WTC11 (cell line): Measurements from ENCODE around the gene ZNF584. TPM values are rescaled to one million over a fixed set of nuclear protein-coding genes. Genes with fewer than 3 reads are reported as not detected.

Experiments used
- ATAC-seq: fragments of 200-7000 bp; cut with Tn5 transposase; 2 replicates; pipeline ENCODE4 v1.10.0; 2021; ENCODE audit warnings: mild to moderate bottlenecking, moderate library complexity
- CTCF ChIA-PET: fragments of 300-600 bp; sonication (Branson Sonifier 250); formaldehyde crosslinking; loops from one replicate; lab custom pipeline; 2021; ENCODE audit warnings: antibody characterized with exemption; lab: Charles Lee
- POLR2A ChIA-PET: fragments of 350-600 bp; sonication (Branson Sonifier 250); formaldehyde crosslinking; loops from one replicate; lab custom pipeline; 2021; ENCODE audit warnings: antibody characterized with exemption; lab: Charles Lee
- DNase-seq: peaks from one replicate; pipeline ENCODE4 v3.0.0; 2021; ENCODE audit warnings: low spot score
- H3K27ac Mint-ChIP-seq: 2 replicates; pipeline ENCODE4 v1.8.0; 2021; ENCODE audit warnings: mixed read lengths
- H3K27me3 Mint-ChIP-seq: 2 replicates; pipeline ENCODE4 v1.8.0; 2021; ENCODE audit warnings: low read depth, mild to moderate bottlenecking, moderate library complexity, mixed read lengths
- H3K36me3 Mint-ChIP-seq: 2 replicates; pipeline ENCODE4 v1.8.0; 2021; ENCODE audit warnings: mixed read lengths
- H3K4me1 Mint-ChIP-seq: 2 replicates; pipeline ENCODE4 v1.8.0; 2022; ENCODE audit warnings: mixed read lengths
- H3K4me3 Mint-ChIP-seq: 2 replicates; pipeline ENCODE4 v1.8.0; 2021; ENCODE audit warnings: mild to moderate bottlenecking, moderate library complexity, mixed read lengths
- H3K9me3 Mint-ChIP-seq: 2 replicates; pipeline ENCODE4 v1.8.0; 2021; ENCODE audit warnings: mixed read lengths
- CREM ChIP-seq: sonication (generic); formaldehyde crosslinking; IDR thresholded peaks from 2 replicates; pipeline ENCODE4 v1.8.1; 2022; ENCODE audit warnings: mild to moderate bottlenecking, missing genetic modification reagents, moderate library complexity
- FOXJ3 ChIP-seq: sonication (generic); formaldehyde crosslinking; IDR thresholded peaks from 2 replicates; pipeline ENCODE4 v1.9.0; 2021; ENCODE audit warnings: missing genetic modification reagents, mild to moderate bottlenecking, borderline replicate concordance
- FOXK1 ChIP-seq: sonication (generic); formaldehyde crosslinking; IDR thresholded peaks from 2 replicates; pipeline ENCODE4 v1.8.0; 2022; ENCODE audit warnings: mild to moderate bottlenecking, moderate library complexity, missing genetic modification reagents
- GTF2I ChIP-seq: fragments of 250-450 bp; sonication (Bioruptor Pico); conservative IDR thresholded peaks from 2 replicates; pipeline ENCODE4 v1.4.0; 2021; ENCODE audit warnings: mild to moderate bottlenecking
- HMGA2 ChIP-seq: fragments of 250-450 bp; sonication (Bioruptor Pico); IDR thresholded peaks from 2 replicates; pipeline ENCODE4 v1.4.0; 2021; ENCODE audit warnings: mild to moderate bottlenecking, moderate library complexity
- NFYB ChIP-seq: sonication (generic); formaldehyde crosslinking; conservative IDR thresholded peaks from 2 replicates; pipeline ENCODE4 v1.8.0; 2022; ENCODE audit warnings: low read depth, missing genetic modification reagents
- PRRX2 ChIP-seq: fragments of 250-450 bp; sonication (Bioruptor Pico); IDR thresholded peaks from 2 replicates; pipeline ENCODE4 v1.8.0; 2021; ENCODE audit warnings: mild to moderate bottlenecking
- SOX15 ChIP-seq: fragments of 250-450 bp; sonication (Bioruptor Pico); IDR thresholded peaks from 2 replicates; pipeline ENCODE4 v1.9.0; 2021; ENCODE audit warnings: mild to moderate bottlenecking
- TCF7 ChIP-seq: sonication (generic); formaldehyde crosslinking; IDR thresholded peaks from 2 replicates; pipeline ENCODE4 v1.8.0; 2022; ENCODE audit warnings: mild to moderate bottlenecking, low read depth, missing genetic modification reagents, moderate library complexity
- ZNF423 ChIP-seq: fragments of 250-450 bp; sonication (Bioruptor Pico); IDR thresholded peaks from 2 replicates; pipeline ENCODE4 v2.1.2; 2022; ENCODE audit warnings: mild to moderate bottlenecking, moderate library complexity
- total RNA-seq: library from RNA; stranded (reverse); gene quantifications from 3 replicates; pipeline ENCODE4 v1.2.3, GENCODE V29; 2021
- TF ChIP-seq, protein P1 (sequence below): fragments of 250-450 bp; sonication (Bioruptor Pico); IDR thresholded peaks from 2 replicates; pipeline ENCODE4 v1.9.0; 2021; ENCODE audit warnings: mild to moderate bottlenecking, borderline replicate concordance
- TF ChIP-seq, protein P2 (sequence below): sonication (generic); formaldehyde crosslinking; IDR thresholded peaks from 2 replicates; pipeline ENCODE4 v1.8.0; 2022; ENCODE audit warnings: mild to moderate bottlenecking, missing genetic modification reagents
- TF ChIP-seq, protein P3 (sequence below): sonication (generic); formaldehyde crosslinking; IDR thresholded peaks from 2 replicates; pipeline ENCODE4 v1.8.0; 2022; ENCODE audit warnings: mild to moderate bottlenecking, missing genetic modification reagents
- TF ChIP-seq, protein P4 (sequence below): sonication (generic); formaldehyde crosslinking; IDR thresholded peaks from 2 replicates; pipeline ENCODE4 v1.8.0; 2023; ENCODE audit warnings: mild to moderate bottlenecking, missing genetic modification reagents
- TF ChIP-seq, protein P5 (sequence below): sonication (generic); formaldehyde crosslinking; IDR thresholded peaks from 2 replicates; pipeline ENCODE4 v1.8.1; 2023; ENCODE audit warnings: mild to moderate bottlenecking, missing genetic modification reagents, borderline replicate concordance
- TF ChIP-seq, protein P6 (sequence below): sonication (generic); formaldehyde crosslinking; IDR thresholded peaks from 2 replicates; pipeline ENCODE4 v1.8.1; 2023; ENCODE audit warnings: mild to moderate bottlenecking, missing genetic modification reagents, moderate library complexity

ZNF584 gene
- total RNA-seq, 1 experiment from 2014 or later, result 6.8 TPM

DNA sequence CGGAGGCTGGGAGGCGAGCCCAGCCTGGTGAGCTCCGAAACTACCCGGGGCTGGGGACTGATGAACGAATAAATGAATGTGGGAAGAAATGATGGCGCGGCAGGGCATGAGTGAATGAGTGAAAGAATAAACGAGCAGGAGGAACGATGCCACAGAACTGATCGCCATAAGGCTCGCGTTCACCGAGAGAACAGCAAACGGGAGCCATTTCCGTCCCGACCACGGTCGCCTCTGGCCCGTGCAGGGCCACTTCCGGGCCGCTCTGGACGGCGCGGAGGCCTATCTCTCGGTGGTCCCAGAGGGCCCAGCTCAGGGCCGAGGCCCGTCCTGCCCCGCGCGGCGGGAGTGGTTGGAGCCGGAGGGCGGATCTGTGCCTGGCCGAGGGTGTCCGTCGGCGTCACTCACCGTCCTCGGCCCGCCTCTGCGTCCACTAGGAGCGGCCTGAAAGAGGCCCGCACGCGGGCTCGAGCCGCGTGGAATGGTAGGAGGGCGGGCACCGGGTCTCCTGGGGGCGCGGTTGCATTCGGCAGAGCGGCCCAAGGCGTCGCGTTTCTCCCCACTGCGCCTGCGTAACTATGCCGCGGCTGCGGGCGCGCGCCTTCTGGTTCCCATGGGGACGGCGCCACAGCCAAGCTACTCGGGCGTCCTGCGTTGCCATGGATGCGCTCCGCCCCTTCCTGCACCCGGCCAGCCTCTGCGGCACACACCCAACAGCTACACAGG lies 46.0 kb upstream of the ZNF584 start, which contains the start of gene ZNF497 (continued):
- TF ChIP-seq, protein P1, sequence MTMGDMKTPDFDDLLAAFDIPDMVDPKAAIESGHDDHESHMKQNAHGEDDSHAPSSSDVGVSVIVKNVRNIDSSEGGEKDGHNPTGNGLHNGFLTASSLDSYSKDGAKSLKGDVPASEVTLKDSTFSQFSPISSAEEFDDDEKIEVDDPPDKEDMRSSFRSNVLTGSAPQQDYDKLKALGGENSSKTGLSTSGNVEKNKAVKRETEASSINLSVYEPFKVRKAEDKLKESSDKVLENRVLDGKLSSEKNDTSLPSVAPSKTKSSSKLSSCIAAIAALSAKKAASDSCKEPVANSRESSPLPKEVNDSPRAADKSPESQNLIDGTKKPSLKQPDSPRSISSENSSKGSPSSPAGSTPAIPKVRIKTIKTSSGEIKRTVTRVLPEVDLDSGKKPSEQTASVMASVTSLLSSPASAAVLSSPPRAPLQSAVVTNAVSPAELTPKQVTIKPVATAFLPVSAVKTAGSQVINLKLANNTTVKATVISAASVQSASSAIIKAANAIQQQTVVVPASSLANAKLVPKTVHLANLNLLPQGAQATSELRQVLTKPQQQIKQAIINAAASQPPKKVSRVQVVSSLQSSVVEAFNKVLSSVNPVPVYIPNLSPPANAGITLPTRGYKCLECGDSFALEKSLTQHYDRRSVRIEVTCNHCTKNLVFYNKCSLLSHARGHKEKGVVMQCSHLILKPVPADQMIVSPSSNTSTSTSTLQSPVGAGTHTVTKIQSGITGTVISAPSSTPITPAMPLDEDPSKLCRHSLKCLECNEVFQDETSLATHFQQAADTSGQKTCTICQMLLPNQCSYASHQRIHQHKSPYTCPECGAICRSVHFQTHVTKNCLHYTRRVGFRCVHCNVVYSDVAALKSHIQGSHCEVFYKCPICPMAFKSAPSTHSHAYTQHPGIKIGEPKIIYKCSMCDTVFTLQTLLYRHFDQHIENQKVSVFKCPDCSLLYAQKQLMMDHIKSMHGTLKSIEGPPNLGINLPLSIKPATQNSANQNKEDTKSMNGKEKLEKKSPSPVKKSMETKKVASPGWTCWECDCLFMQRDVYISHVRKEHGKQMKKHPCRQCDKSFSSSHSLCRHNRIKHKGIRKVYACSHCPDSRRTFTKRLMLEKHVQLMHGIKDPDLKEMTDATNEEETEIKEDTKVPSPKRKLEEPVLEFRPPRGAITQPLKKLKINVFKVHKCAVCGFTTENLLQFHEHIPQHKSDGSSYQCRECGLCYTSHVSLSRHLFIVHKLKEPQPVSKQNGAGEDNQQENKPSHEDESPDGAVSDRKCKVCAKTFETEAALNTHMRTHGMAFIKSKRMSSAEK (CRISPR knock-in tag), result no peak
- TF ChIP-seq PRRX2 (CRISPR knock-in tag) (no peak), HMGA2 (CRISPR knock-in tag) (no peak), CREM (no peak; the same call in 1 of the 2 replicates), FOXK1 (peak; percentile 16), GTF2I (no peak), SOX15 (CRISPR knock-in tag) (no peak), TCF7 (CRISPR knock-in tag) (no peak), ZNF423 (CRISPR knock-in tag) (no peak), FOXJ3 (CRISPR knock-in tag) (no peak), NFYB (CRISPR knock-in tag) (no peak)
- TF ChIP-seq, protein P2, sequence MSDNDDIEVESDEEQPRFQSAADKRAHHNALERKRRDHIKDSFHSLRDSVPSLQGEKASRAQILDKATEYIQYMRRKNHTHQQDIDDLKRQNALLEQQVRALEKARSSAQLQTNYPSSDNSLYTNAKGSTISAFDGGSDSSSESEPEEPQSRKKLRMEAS (CRISPR knock-in tag), result no peak
- TF ChIP-seq, protein P3, sequence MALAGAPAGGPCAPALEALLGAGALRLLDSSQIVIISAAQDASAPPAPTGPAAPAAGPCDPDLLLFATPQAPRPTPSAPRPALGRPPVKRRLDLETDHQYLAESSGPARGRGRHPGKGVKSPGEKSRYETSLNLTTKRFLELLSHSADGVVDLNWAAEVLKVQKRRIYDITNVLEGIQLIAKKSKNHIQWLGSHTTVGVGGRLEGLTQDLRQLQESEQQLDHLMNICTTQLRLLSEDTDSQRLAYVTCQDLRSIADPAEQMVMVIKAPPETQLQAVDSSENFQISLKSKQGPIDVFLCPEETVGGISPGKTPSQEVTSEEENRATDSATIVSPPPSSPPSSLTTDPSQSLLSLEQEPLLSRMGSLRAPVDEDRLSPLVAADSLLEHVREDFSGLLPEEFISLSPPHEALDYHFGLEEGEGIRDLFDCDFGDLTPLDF (CRISPR knock-in tag), result no peak; the same call in 1 of the 2 replicates
- TF ChIP-seq, protein P4, sequence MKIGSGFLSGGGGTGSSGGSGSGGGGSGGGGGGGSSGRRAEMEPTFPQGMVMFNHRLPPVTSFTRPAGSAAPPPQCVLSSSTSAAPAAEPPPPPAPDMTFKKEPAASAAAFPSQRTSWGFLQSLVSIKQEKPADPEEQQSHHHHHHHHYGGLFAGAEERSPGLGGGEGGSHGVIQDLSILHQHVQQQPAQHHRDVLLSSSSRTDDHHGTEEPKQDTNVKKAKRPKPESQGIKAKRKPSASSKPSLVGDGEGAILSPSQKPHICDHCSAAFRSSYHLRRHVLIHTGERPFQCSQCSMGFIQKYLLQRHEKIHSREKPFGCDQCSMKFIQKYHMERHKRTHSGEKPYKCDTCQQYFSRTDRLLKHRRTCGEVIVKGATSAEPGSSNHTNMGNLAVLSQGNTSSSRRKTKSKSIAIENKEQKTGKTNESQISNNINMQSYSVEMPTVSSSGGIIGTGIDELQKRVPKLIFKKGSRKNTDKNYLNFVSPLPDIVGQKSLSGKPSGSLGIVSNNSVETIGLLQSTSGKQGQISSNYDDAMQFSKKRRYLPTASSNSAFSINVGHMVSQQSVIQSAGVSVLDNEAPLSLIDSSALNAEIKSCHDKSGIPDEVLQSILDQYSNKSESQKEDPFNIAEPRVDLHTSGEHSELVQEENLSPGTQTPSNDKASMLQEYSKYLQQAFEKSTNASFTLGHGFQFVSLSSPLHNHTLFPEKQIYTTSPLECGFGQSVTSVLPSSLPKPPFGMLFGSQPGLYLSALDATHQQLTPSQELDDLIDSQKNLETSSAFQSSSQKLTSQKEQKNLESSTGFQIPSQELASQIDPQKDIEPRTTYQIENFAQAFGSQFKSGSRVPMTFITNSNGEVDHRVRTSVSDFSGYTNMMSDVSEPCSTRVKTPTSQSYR, result no peak

DNA sequence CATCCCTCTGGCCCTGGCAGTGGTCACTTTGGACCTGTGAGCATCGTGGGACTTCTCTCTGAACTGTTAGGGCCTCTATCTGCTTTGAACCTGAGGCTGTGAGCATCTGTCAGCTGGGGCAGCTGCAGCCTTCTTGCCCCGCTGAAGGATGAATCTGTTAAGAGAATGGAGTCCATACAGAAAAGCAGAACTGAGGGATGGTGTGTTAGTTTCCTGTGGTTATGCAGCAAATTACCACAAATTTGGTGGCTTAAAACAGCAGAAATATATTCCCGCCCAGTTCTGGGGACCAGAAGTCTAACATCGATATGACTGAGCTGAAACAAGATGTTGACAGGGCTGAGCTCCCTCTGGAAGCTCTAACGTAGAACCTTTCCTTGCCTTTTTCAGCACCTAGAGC lies 44.3 kb upstream of the ZNF584 start:
- DNase-seq, result no peak
- Mint-ChIP-seq H3K27ac (no peak overlapping the region), H3K36me3 (no peaks in the 10 kb centered on the region), H3K4me1 (0 out of 2 replicates have a peak, but pooled peaks cover 3% of the 10 kb centered on the region), H3K4me3 (peak overlapping the region; percentile 16; the same call in 1 of the 2 replicates), H3K9me3 (no peaks in the 10 kb centered on the region)
- POLR2A ChIA-PET, result interaction anchor here (0.8 to 2.9 kb wide), 2 partner anchors 16 to 17 kb away, joined by 3 to 25 read pairs; no protein-coding TSS in a partner anchor
- CTCF ChIA-PET, result interaction anchor here (1.4 to 3.0 kb wide), 3 partner anchors 9 to 156 kb away, joined by 3 to 14 read pairs (median 5); partner anchors contain the start of gene ZBTB45
- no peak for ATAC-seq
- TF ChIP-seq, protein P5, sequence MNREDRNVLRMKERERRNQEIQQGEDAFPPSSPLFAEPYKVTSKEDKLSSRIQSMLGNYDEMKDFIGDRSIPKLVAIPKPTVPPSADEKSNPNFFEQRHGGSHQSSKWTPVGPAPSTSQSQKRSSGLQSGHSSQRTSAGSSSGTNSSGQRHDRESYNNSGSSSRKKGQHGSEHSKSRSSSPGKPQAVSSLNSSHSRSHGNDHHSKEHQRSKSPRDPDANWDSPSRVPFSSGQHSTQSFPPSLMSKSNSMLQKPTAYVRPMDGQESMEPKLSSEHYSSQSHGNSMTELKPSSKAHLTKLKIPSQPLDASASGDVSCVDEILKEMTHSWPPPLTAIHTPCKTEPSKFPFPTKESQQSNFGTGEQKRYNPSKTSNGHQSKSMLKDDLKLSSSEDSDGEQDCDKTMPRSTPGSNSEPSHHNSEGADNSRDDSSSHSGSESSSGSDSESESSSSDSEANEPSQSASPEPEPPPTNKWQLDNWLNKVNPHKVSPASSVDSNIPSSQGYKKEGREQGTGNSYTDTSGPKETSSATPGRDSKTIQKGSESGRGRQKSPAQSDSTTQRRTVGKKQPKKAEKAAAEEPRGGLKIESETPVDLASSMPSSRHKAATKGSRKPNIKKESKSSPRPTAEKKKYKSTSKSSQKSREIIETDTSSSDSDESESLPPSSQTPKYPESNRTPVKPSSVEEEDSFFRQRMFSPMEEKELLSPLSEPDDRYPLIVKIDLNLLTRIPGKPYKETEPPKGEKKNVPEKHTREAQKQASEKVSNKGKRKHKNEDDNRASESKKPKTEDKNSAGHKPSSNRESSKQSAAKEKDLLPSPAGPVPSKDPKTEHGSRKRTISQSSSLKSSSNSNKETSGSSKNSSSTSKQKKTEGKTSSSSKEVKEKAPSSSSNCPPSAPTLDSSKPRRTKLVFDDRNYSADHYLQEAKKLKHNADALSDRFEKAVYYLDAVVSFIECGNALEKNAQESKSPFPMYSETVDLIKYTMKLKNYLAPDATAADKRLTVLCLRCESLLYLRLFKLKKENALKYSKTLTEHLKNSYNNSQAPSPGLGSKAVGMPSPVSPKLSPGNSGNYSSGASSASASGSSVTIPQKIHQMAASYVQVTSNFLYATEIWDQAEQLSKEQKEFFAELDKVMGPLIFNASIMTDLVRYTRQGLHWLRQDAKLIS (CRISPR knock-in tag), result no peak
- TF ChIP-seq, protein P6, sequence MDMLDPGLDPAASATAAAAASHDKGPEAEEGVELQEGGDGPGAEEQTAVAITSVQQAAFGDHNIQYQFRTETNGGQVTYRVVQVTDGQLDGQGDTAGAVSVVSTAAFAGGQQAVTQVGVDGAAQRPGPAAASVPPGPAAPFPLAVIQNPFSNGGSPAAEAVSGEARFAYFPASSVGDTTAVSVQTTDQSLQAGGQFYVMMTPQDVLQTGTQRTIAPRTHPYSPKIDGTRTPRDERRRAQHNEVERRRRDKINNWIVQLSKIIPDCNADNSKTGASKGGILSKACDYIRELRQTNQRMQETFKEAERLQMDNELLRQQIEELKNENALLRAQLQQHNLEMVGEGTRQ (CRISPR knock-in tag), result no peak
- TF ChIP-seq, all 79 proteins: peak for 0
- no peaks in the 10 kb centered on the region for H3K27me3 Mint-ChIP-seq
